ENCODE results near the gene RAD51B.

RAD51B gene

DNA sequence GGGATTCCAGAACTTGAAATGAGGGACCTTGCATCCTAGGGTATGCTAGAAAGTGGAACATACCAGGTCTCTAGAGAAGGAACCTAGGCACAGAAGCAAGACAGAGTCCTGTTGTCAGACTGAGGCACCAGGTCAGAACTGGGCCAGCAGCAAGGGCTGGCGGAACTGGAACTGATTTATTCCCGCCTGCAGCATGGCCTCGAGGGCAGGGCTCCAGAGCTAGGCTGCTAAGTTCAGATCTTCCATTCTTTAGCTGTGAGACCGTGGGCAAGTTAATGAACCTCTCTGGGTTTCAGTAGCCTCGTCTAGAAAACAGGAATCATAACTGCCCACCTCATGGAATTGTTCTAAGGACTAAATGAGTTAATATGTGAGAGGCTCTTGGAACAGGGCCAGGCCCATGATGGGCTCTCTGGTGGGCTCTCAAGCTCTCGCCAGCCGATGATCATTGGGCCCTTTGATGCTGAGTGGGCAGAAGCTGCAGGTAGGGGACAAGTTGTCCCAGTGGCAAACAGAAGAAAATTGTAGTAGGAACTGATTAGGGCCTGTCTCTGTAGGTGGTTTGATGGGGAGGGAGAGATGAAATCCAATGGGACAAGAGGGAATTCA, 773.5 kb downstream of the RAD51B start:
- DNase-seq (ENCODE audit: insufficient read length, low spot score) (no peak), FAIRE-seq (no peak)
- no peak for TF ChIP-seq CTCF (IDR thresholded peaks at IDR 0.05; ENCODE audit: insufficient read depth, missing control alignments)

GRCh38 chr14:68593806-68594536, 774.4 kb downstream of the RAD51B start:
- no peak for FAIRE-seq
- no peak for TF ChIP-seq CTCF (IDR thresholded peaks at IDR 0.05; ENCODE audit: insufficient read depth, missing control alignments)
- DNase-seq (ENCODE audit: insufficient read length, low spot score), result no peak

- TF ChIP-seq CTCF (IDR thresholded peaks at IDR 0.05; ENCODE audit: insufficient read depth, missing control alignments), result no peak
- FAIRE-seq (no peak), DNase-seq (ENCODE audit: insufficient read length, low spot score) (no peak)
These were observed 775.3 kb downstream of the RAD51B start for GRCh38 chr14:68594737-68595380.

DNA sequence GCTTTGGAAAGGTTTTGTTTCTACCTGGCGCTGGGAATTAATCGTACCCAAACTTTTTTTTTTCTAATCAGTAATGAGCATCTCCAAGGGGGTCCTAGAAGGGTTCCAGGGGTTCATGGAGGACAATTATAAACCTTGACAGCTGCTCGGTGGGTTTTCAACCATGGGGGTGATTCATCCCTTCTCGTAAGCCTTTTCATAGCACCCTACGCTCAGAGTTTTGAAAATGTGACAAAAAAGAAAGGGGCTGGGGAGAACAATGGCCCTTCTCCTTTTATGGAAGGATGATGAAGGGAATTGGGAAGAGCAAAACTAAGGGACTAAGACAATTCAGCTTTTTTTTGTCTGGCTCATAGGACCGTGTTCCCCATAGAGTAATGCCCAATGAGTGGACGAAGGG, 776.6 kb downstream of the RAD51B start:
- TF ChIP-seq CTCF (IDR thresholded peaks at IDR 0.05; ENCODE audit: insufficient read depth, missing control alignments), result no peak
- DNase-seq (ENCODE audit: insufficient read length, low spot score), result no peak
- FAIRE-seq, result no peak

GRCh38 chr14:68596701-68597100, 777.1 kb downstream of the RAD51B start:
- DNase-seq (ENCODE audit: insufficient read length, low spot score) (no peak), FAIRE-seq (no peak)
- TF ChIP-seq CTCF (IDR thresholded peaks at IDR 0.05; ENCODE audit: insufficient read depth, missing control alignments), result no peak

GRCh38 chr14:68598089-68598488, 778.5 kb downstream of the RAD51B start:
- no peak for FAIRE-seq
- no peak for TF ChIP-seq CTCF (IDR thresholded peaks at IDR 0.05; ENCODE audit: insufficient read depth, missing control alignments)
- no peak for DNase-seq (ENCODE audit: insufficient read length, low spot score)
